Measurements from ENCODE around the gene ASB6. TPM values are rescaled to one million over a fixed set of nuclear protein-coding genes. Genes with fewer than 3 reads are reported as not detected.
A peak's percentile ranks its signal among the peaks of the same experiment; 100 is the strongest.

Gene ASB6
- total RNA-seq, 2 experiments from 2014 or later, result 19.0 to 21.4 TPM

DNA sequence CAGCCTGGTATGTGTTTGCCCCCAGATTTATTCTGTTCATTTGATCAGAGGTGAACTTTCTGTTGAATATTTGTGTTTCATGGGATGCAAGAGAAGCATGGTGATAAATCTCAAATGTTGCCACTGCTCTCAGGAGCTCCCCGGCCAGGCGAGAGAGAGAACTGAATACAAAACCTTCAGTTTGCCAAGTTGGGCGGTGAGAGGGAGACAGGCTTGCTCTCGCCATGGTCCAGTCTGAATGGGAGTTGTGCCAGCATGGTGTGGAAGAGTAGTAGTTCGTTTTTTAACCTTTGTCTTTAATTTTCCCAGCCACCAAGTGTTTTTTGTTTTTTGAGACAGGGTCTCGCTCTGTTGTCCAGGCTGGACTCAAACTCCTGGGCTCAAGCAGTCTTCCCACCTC is 13.2 kb downstream of the ASB6 start:
- no peak overlapping the region for H2AFZ ChIP-seq (ENCODE audit: low read length)
- H3K79me2 ChIP-seq (ENCODE audit: insufficient read depth, low read depth, low read length), result peaks cover 76% of the 10 kb centered on the region
- POLR2A ChIA-PET, result no interaction called here
- intact Hi-C loops (cut with micrococcal nuclease; ENCODE audit: unreplicated experiment), result loop anchor here (5.0 kb wide), 1 partner anchor 451 kb away; the partner anchor contains the start of gene IER5L
- CTCF ChIA-PET (ENCODE audit: unreplicated experiment), result no interaction called here
- peaks cover 66% of the 10 kb centered on the region for H3K36me3 ChIP-seq (ENCODE audit: insufficient read depth, low read length)
- H3K9me2 ChIP-seq (ENCODE audit: insufficient read depth, low read length), result no peaks in the 10 kb centered on the region
- no peak overlapping the region for H3K27ac ChIP-seq (ENCODE audit: low read depth, low read length, poor library complexity, severe bottlenecking)
- peaks cover 40% of the 10 kb centered on the region for H4K20me1 ChIP-seq (ENCODE audit: insufficient read depth, low read length)
- H3K9me3 ChIP-seq (ENCODE audit: low read length), result no peaks in the 10 kb centered on the region
- peak overlapping the region; percentile 88 for H3K4me2 ChIP-seq (ENCODE audit: low read length)
- TF ChIP-seq, protein P1, sequence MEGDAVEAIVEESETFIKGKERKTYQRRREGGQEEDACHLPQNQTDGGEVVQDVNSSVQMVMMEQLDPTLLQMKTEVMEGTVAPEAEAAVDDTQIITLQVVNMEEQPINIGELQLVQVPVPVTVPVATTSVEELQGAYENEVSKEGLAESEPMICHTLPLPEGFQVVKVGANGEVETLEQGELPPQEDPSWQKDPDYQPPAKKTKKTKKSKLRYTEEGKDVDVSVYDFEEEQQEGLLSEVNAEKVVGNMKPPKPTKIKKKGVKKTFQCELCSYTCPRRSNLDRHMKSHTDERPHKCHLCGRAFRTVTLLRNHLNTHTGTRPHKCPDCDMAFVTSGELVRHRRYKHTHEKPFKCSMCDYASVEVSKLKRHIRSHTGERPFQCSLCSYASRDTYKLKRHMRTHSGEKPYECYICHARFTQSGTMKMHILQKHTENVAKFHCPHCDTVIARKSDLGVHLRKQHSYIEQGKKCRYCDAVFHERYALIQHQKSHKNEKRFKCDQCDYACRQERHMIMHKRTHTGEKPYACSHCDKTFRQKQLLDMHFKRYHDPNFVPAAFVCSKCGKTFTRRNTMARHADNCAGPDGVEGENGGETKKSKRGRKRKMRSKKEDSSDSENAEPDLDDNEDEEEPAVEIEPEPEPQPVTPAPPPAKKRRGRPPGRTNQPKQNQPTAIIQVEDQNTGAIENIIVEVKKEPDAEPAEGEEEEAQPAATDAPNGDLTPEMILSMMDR (conservative IDR thresholded peaks at IDR 0.05; ENCODE audit: low read length), result no peak
- no peak for TF ChIP-seq EZH2phosphoT487 (IDR thresholded peaks at IDR 0.05; ENCODE audit: borderline replicate concordance, low read depth, low read length)
- no peak for DNase-seq (ENCODE audit: low spot score)
- H3K4me3 ChIP-seq (ENCODE audit: low read depth, low read length, poor library complexity, severe bottlenecking), result no peak overlapping the region
- peaks cover 44% of the 10 kb centered on the region for H3K4me1 ChIP-seq (ENCODE audit: insufficient read depth, low read length, poor library complexity, severe bottlenecking)
- BruUV-seq (replicated peaks), result no TSS peak

DNA sequence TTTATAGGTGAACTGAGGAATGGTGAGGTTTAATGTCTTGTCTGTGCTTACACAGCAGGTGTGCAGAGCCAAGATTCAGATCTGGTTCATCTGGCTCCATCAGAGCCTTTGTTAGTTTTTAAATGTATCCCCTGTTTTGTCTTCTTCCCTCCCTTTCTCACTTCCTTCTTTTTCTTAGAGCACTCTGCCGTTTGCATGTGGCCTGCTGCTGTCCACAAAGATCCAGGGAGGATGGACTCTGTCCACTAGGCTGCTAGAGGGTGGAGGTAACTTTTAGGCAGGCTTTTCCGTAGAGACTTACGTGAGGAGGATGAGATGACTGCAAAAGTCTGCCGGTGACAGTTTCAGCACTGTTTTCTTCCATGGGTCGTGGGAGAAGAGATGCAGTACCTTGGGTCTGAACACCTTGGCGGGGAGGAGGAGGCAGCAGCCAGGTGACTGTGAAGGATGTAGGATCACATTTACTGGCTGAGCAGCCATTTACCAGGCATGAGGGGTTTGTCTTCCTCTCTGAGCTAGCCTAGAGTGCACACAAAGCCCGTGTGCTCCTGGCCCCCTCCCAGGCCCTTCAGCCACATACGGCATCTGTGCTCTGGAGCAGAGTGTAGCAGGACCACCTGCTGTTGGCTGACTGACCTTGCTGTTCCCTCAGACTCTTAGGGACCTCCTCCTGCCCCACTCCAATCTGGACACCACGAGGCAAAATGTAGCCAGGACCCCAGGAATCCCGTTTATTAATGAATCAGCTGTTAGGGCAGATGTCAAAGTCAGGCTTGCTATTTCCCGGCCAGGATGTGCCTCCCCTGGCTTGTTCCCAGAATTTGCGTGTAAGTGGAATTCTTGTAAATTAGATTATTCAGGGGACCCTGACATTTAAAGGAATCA is 14.2 kb downstream of the ASB6 start:
- Histone ChIP-seq H3K4me1 (ENCODE audit: insufficient read depth, low read length, poor library complexity, severe bottlenecking) (peaks cover 44% of the 10 kb centered on the region), H3K27ac (ENCODE audit: low read depth, low read length, poor library complexity, severe bottlenecking) (peak overlapping the region; percentile 73), H3K79me2 (ENCODE audit: insufficient read depth, low read depth, low read length) (peaks cover 67% of the 10 kb centered on the region), H3K36me3 (ENCODE audit: insufficient read depth, low read length) (peaks cover 57% of the 10 kb centered on the region), H3K9me3 (ENCODE audit: low read length) (no peaks in the 10 kb centered on the region), H3K4me2 (ENCODE audit: low read length) (peak overlapping the region; percentile 88), H3K4me3 (ENCODE audit: low read depth, low read length, poor library complexity, severe bottlenecking) (peak overlapping the region; percentile 92), H3K9me2 (ENCODE audit: insufficient read depth, low read length) (no peaks in the 10 kb centered on the region), H4K20me1 (ENCODE audit: insufficient read depth, low read length) (peaks cover 40% of the 10 kb centered on the region), H2AFZ (ENCODE audit: low read length) (no peak overlapping the region)
- no peak for TF ChIP-seq EZH2phosphoT487 (IDR thresholded peaks at IDR 0.05; ENCODE audit: borderline replicate concordance, low read depth, low read length)
- TF ChIP-seq, protein P1 (conservative IDR thresholded peaks at IDR 0.05; ENCODE audit: low read length), result no peak
- DNase-seq (ENCODE audit: low spot score), result no peak
- ChIA-PET CTCF (ENCODE audit: unreplicated experiment) (no interaction called here), POLR2A (no interaction called here)
- no TSS peak for BruUV-seq (replicated peaks)
- intact Hi-C loops (cut with micrococcal nuclease; ENCODE audit: unreplicated experiment), result loop anchor here (5.0 kb wide), 1 partner anchor 450 kb away; the partner anchor contains the start of gene IER5L
